PC-3 (cell line): ENCODE results near the gene AGPAT1. TPM values are rescaled to one million over a fixed set of nuclear protein-coding genes. Genes with fewer than 3 reads are reported as not detected.

Experiments used
- ATAC-seq: fragments of 200-7000 bp; cut with Tn5 transposase; 2 replicates; pipeline ENCODE4 v1.9.1; 2020; ENCODE audit warnings: mild to moderate bottlenecking, moderate library complexity
- BruUV-seq: library from RNA; stranded (reverse); fragments of 400-500 nt; replicated peaks from 2 replicates; lab custom pipeline; 2021; lab: Mats Ljungman, UMichigan
- CTCF ChIA-PET: fragments of 300-600 bp; sonication (Branson Sonifier 250); formaldehyde crosslinking; loops from one replicate; lab custom pipeline; 2022; ENCODE audit warnings: antibody characterized with exemption; lab: Charles Lee
- POLR2A ChIA-PET: fragments of 300-600 bp; sonication (Branson Sonifier 250); formaldehyde crosslinking; loops from one replicate; lab custom pipeline; 2022; ENCODE audit warnings: antibody characterized with exemption; ENCODE audit not compliant: unreplicated experiment; lab: Charles Lee
- DNase-seq: peaks from one replicate; pipeline ENCODE4 v3.0.0-alpha.2; 2015
- H2AFZ ChIP-seq: fragments of 300-600 bp; sonication (generic); 2 replicates; pipeline ENCODE4 v1.6.0; 2016; ENCODE audit warnings: antibody characterized with exemption, low read length
- H3F3A ChIP-seq: fragments of 300-600 bp; sonication (generic); one replicate; pipeline ENCODE4 v1.6.0; 2017; ENCODE audit warnings: antibody characterized with exemption, low read length, control low read depth, mild to moderate bottlenecking; ENCODE audit not compliant: unreplicated experiment
- H3K27ac ChIP-seq: fragments of 300-600 bp; sonication (generic); 2 replicates; pipeline ENCODE4 v1.5.1; 2016; ENCODE audit warnings: mild to moderate bottlenecking, low read length
- H3K27me3 ChIP-seq: fragments of 300-600 bp; sonication (generic); 2 replicates; pipeline ENCODE4 v1.6.1; 2016; ENCODE audit warnings: low read length, mixed read lengths
- H3K36me3 ChIP-seq: fragments of 300-600 bp; sonication (generic); 2 replicates; pipeline ENCODE4 v1.6.1; 2016; ENCODE audit warnings: low read depth, mixed run types, low read length, mixed read lengths
- H3K4me1 ChIP-seq: fragments of 300-600 bp; sonication (generic); 2 replicates; pipeline ENCODE4 v1.5.1; 2016; ENCODE audit warnings: low read length; ENCODE audit not compliant: insufficient read depth
- H3K4me2 ChIP-seq: fragments of 300-600 bp; sonication (generic); 2 replicates; pipeline ENCODE4 v1.6.0; 2016; ENCODE audit warnings: low read length
- H3K4me3 ChIP-seq: fragments of 300-600 bp; sonication (generic); 2 replicates; pipeline ENCODE4 v1.5.1; 2016; ENCODE audit warnings: mild to moderate bottlenecking, low read length, mixed read lengths
- H3K79me2 ChIP-seq: fragments of 300-600 bp; sonication (generic); 2 replicates; pipeline ENCODE4 v1.6.1; 2017; ENCODE audit warnings: low read length, mixed read lengths
- H3K9ac ChIP-seq: fragments of 300-600 bp; sonication (generic); 2 replicates; pipeline ENCODE4 v1.6.0; 2016; ENCODE audit warnings: mild to moderate bottlenecking, low read length
- H3K9me2 ChIP-seq: fragments of 300-600 bp; sonication (generic); replicated peaks from 2 replicates; pipeline ENCODE4 v1.6.1; 2016; ENCODE audit warnings: mixed run types, low read length, mixed read lengths
- H3K9me3 ChIP-seq: fragments of 300-600 bp; sonication (generic); 2 replicates; pipeline ENCODE4 v1.6.1; 2016; ENCODE audit warnings: low read length, mixed read lengths
- H4K20me1 ChIP-seq: fragments of 300-600 bp; sonication (generic); 2 replicates; pipeline ENCODE4 v1.6.1; 2016; ENCODE audit warnings: low read length, mixed read lengths
- EZH2phosphoT487 ChIP-seq: fragments of 300-600 bp; sonication (generic); IDR thresholded peaks from 2 replicates; pipeline ENCODE4 v1.6.1; 2018; ENCODE audit warnings: mild to moderate bottlenecking, antibody characterized with exemption, low read length, borderline replicate concordance
- intact Hi-C: fragments of 100-400 bp; cut with micrococcal nuclease; formaldehyde crosslinking; loops from 2 replicates; pipeline ENCODE4 v1.9.0; 2023
- total RNA-seq: library from RNA; depleted of rRNA; stranded (reverse); fragments of >200 nt; gene quantifications from 2 replicates; pipeline ENCODE4 v1.2.3, GENCODE V29; 2014
- TF ChIP-seq, protein P1 (sequence below): fragments of 300-600 bp; sonication (generic); conservative IDR thresholded peaks from 2 replicates; pipeline ENCODE4 v1.5.1; 2017; ENCODE audit warnings: antibody characterized with exemption, low read depth, mild to moderate bottlenecking, low read length

AGPAT1 gene
- total RNA-seq, 1 experiment from 2014 or later = 59.6 TPM

DNA sequence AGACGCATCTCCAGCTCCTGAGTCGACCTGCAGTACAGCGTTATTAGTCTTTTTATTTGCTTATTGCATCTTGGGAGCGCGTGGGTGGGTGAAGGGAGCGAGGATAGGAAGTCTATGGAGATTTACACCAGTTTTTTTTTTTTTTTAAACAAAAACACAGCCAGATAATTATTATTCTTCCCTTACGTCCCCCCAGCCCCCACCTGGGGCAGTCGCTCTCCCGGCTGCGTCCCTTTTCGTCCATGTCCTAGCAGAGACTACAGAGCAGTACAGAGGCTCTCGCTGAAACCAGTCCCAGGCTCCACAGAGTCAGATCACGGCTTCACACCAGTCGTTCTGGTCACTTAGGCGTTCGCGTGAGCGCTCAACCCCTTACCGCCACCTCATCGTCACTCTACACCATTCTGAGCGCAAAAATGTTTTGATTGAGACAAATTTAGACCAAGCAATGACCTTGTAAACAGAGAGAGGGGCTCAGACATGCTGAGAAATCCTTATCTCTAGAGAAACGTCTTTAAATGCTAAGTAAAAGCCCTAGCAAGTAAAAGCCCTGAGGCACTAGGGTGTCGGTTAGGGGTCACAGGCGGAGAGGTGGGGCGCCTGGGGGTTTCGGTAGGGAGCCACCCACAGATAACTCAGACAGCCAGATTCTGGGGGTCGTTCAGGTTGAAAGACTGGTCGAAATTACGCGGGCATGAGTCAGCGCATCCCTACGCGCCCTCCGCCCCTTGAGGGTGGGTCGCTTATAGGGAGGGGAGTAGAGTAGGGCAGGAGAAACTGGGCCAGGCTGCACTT is 22.9 kb downstream of the AGPAT1 start:
- no peaks in the 10 kb centered on the region for H3K9me3 ChIP-seq
- peaks cover 12% of the 10 kb centered on the region for H3K4me1 ChIP-seq
- POLR2A ChIA-PET = no interaction called here
- no peaks in the 10 kb centered on the region for H3K9me2 ChIP-seq
- H4K20me1 ChIP-seq = no peaks in the 10 kb centered on the region
- CTCF ChIA-PET = no interaction called here
- no TSS peak for BruUV-seq
- H3F3A ChIP-seq = no peaks in the 10 kb centered on the region
- H3K79me2 ChIP-seq = peaks cover 29% of the 10 kb centered on the region
- peaks cover 6% of the 10 kb centered on the region; the same call in 1 of the 2 replicates for H3K36me3 ChIP-seq
- intact Hi-C loops = no loop called here
- H3K4me3 ChIP-seq = peak overlapping the region; percentile 96
- H3K27me3 ChIP-seq = no peaks in the 10 kb centered on the region
- TF ChIP-seq, protein P1, sequence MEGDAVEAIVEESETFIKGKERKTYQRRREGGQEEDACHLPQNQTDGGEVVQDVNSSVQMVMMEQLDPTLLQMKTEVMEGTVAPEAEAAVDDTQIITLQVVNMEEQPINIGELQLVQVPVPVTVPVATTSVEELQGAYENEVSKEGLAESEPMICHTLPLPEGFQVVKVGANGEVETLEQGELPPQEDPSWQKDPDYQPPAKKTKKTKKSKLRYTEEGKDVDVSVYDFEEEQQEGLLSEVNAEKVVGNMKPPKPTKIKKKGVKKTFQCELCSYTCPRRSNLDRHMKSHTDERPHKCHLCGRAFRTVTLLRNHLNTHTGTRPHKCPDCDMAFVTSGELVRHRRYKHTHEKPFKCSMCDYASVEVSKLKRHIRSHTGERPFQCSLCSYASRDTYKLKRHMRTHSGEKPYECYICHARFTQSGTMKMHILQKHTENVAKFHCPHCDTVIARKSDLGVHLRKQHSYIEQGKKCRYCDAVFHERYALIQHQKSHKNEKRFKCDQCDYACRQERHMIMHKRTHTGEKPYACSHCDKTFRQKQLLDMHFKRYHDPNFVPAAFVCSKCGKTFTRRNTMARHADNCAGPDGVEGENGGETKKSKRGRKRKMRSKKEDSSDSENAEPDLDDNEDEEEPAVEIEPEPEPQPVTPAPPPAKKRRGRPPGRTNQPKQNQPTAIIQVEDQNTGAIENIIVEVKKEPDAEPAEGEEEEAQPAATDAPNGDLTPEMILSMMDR = no peak
- no peak for TF ChIP-seq EZH2phosphoT487
- H2AFZ ChIP-seq = peak overlapping the region; percentile 90; the same call in 1 of the 2 replicates
- peak; percentile 36 for DNase-seq
- peak; percentile 16; the same call in 1 of the 2 replicates for ATAC-seq
- H3K27ac ChIP-seq = peak overlapping the region; percentile 85
- peak overlapping the region; percentile 94 for H3K9ac ChIP-seq
- peak overlapping the region; percentile 95 for H3K4me2 ChIP-seq

DNA sequence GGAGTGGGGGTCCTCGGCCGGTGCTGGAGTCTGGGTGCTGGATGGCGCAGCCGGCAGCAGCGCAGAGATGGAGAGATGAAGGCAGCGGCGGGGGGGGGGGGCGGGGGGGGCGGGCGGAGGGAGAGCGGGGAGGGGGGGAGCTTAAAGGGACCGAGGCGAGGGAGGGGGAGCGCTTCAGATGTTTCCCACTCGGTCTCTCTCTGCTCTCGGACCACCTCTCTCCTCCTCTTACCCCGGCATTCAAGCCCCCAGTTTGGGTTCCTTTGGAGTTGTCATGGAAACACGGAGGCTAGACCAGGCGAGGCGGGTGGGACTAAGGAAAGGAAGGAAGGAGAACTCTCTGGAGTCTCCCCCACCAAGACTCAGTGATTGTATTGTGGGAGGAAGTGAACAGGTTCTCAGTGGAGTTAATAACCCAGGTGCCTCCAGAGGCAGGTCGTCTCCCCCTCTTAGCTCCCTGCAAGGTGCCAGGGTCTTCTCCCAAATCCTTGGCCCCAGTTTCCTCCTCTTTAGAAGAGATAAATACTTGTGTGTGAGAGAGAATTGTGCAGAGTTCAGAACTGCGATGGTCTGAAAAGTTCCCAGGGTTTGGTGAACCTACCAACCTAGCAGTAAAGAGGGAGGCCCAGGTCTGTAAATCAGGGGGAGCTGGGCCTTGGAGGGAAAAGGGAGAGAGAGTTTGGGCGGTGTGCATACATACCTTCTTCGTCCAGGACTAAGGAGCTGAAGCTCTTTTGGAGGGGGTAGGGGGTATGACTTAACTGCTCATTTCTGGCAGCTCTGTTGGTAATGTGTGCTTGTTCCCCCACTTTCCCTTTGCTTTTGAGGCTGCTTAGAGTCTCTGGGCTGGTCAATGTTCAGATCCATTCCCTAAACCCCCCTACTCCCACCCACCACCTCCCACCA is 23.8 kb downstream of the AGPAT1 start, which contains the start of gene PRRT1:
PRRT1 (minus strand) TSS at position 77 of the 906 bp plus-strand sequence. CDS start 112 bp downstream, outside the sequence.
- Histone ChIP-seq H3K4me2 (peak within 1 kb of the TSS; percentile 95; the same call in 1 of the 2 replicates), H3K9ac (0 out of 2 replicates have a peak within 1 kb of the TSS, but pooled peaks have one; percentile 94), H3K4me3 (peak within 1 kb of the TSS; percentile 96; the same call in 1 of the 2 replicates), H3K9me2 (no peaks in the 10 kb centered on the region), H3K9me3 (no peaks in the 10 kb centered on the region), H2AFZ (no peak within 1 kb of the TSS), H3K79me2 (peaks cover 29% of the 10 kb centered on the region), H3K4me1 (peaks cover 12% of the 10 kb centered on the region), H4K20me1 (no peaks in the 10 kb centered on the region), H3K27me3 (no peaks in the 10 kb centered on the region), H3K36me3 (no peaks in the 10 kb centered on the region), H3K27ac (no peak within 1 kb of the TSS), H3F3A (no peaks in the 10 kb centered on the region)
- ATAC-seq = no peak
- POLR2A ChIA-PET = interaction anchor here (0.7 kb wide), 1 partner anchor 23 kb away, joined by 3 read pairs; no protein-coding TSS in a partner anchor
- CTCF ChIA-PET = no interaction called here
- no TSS peak for BruUV-seq
- TF ChIP-seq, protein P1 = no peak
- intact Hi-C loops = no loop called here
- no peak for DNase-seq
